ENCODE results near the gene HEBP1.

Gene HEBP1

DNA sequence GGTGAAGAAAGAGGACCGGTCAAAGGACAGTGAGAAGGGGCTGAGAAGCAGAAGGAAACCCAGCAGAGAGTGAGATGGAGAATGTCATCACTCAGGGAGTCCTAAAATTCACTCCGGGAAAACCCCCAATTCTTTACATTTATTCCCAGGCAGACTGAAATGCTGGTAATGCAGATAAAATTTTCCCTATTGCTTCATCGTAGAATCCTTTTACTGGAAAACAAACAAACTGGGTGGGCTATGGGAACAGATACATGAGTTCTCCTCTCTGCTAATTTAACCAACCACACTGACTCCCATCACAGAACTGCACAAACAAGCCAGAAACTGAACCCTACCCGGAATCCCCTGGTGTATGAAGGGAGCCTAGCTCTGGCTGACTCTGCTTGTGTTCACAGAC lies 20.9 kb downstream of the HEBP1 start:
- Histone ChIP-seq H3K4me3 (ENCODE audit: low read length) (no peak overlapping the region), H2AFZ (ENCODE audit: low read depth, low read length) (no peak overlapping the region), H3K9me3 (ENCODE audit: insufficient read depth, low read length) (no peaks in the 10 kb centered on the region), H3K4me2 (ENCODE audit: low read length) (no peak overlapping the region), H4K20me1 (ENCODE audit: insufficient read depth, low read length) (no peaks in the 10 kb centered on the region), H3K27ac (ENCODE audit: low read length) (no peak overlapping the region), H3K27me3 (ENCODE audit: low read depth, low read length) (peaks cover 13% of the 10 kb centered on the region), H3K79me2 (ENCODE audit: low read length) (no peaks in the 10 kb centered on the region), H3K4me1 (ENCODE audit: low read length) (no peaks in the 10 kb centered on the region), H3K36me3 (replicated peaks; ENCODE audit: low read depth, low read length) (no peaks in the 10 kb centered on the region), H3K9ac (ENCODE audit: low read length) (no peak overlapping the region)
- TF ChIP-seq, protein P1, sequence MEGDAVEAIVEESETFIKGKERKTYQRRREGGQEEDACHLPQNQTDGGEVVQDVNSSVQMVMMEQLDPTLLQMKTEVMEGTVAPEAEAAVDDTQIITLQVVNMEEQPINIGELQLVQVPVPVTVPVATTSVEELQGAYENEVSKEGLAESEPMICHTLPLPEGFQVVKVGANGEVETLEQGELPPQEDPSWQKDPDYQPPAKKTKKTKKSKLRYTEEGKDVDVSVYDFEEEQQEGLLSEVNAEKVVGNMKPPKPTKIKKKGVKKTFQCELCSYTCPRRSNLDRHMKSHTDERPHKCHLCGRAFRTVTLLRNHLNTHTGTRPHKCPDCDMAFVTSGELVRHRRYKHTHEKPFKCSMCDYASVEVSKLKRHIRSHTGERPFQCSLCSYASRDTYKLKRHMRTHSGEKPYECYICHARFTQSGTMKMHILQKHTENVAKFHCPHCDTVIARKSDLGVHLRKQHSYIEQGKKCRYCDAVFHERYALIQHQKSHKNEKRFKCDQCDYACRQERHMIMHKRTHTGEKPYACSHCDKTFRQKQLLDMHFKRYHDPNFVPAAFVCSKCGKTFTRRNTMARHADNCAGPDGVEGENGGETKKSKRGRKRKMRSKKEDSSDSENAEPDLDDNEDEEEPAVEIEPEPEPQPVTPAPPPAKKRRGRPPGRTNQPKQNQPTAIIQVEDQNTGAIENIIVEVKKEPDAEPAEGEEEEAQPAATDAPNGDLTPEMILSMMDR (IDR thresholded peaks at IDR 0.05; ENCODE audit: low read depth, low read length) = no peak
- no peak for TF ChIP-seq EZH2phosphoT487 (IDR thresholded peaks at IDR 0.05; ENCODE audit: low read depth)

DNA sequence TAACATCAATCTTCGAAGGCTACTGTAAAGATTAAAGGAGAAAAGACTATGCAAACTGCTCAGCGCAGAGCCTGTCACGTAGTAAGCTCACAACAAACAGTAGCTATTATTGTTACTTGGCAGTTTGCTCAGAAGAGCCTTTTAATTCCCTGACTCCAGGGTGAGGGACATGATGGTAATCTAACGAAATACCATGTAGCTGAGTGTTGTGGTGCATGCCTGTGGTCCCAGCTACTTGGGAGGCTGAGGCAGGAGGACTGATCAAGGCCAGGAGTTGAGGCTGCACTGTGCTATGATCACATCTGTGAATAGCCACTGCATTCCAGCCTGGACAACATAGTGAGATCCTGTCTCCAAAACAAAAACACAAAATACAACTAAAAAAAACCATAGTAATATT lies 22.8 kb downstream of the HEBP1 start:
- TF ChIP-seq, protein P1 (IDR thresholded peaks at IDR 0.05; ENCODE audit: low read depth, low read length) = no peak
- TF ChIP-seq EZH2phosphoT487 (IDR thresholded peaks at IDR 0.05; ENCODE audit: low read depth) = no peak
- Histone ChIP-seq H3K36me3 (replicated peaks; ENCODE audit: low read depth, low read length) (no peaks in the 10 kb centered on the region), H3K4me2 (ENCODE audit: low read length) (no peak overlapping the region), H4K20me1 (ENCODE audit: insufficient read depth, low read length) (no peaks in the 10 kb centered on the region), H3K27ac (ENCODE audit: low read length) (no peak overlapping the region), H3K9ac (ENCODE audit: low read length) (no peak overlapping the region), H3K79me2 (ENCODE audit: low read length) (no peaks in the 10 kb centered on the region), H2AFZ (ENCODE audit: low read depth, low read length) (no peak overlapping the region), H3K9me3 (ENCODE audit: insufficient read depth, low read length) (no peaks in the 10 kb centered on the region; the same call in 1 of the 2 replicates), H3K4me1 (ENCODE audit: low read length) (no peaks in the 10 kb centered on the region), H3K4me3 (ENCODE audit: low read length) (no peak overlapping the region), H3K27me3 (ENCODE audit: low read depth, low read length) (peaks cover 13% of the 10 kb centered on the region)

DNA sequence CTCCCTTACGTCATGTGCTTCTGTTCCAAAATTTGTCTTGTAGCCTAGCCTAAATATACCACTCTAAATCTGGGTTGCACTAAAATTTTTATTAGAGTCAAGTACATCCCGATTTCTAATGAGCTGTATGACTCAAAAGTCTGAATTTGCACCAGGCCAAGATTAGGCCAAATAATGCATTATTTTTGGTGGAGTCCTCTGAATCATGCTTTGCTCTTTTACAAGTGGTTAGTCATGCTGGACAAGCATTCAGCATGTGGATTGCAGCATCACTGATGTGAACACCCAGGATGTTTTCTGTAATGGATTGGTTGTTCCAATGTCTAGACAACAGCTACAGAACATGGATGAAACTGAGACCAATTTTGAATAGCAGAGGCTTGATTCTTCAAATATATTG lies 23.7 kb downstream of the HEBP1 start:
- Histone ChIP-seq H4K20me1 (ENCODE audit: insufficient read depth, low read length) (no peaks in the 10 kb centered on the region), H3K27ac (ENCODE audit: low read length) (no peak overlapping the region), H3K36me3 (replicated peaks; ENCODE audit: low read depth, low read length) (no peaks in the 10 kb centered on the region), H3K4me3 (ENCODE audit: low read length) (no peak overlapping the region), H3K9ac (ENCODE audit: low read length) (no peak overlapping the region), H2AFZ (ENCODE audit: low read depth, low read length) (no peak overlapping the region), H3K9me3 (ENCODE audit: insufficient read depth, low read length) (no peaks in the 10 kb centered on the region; the same call in 1 of the 2 replicates), H3K4me1 (ENCODE audit: low read length) (no peaks in the 10 kb centered on the region), H3K27me3 (ENCODE audit: low read depth, low read length) (peaks cover 13% of the 10 kb centered on the region), H3K79me2 (ENCODE audit: low read length) (no peaks in the 10 kb centered on the region), H3K4me2 (ENCODE audit: low read length) (no peak overlapping the region)
- no peak for TF ChIP-seq EZH2phosphoT487 (IDR thresholded peaks at IDR 0.05; ENCODE audit: low read depth)
- TF ChIP-seq, protein P1 (IDR thresholded peaks at IDR 0.05; ENCODE audit: low read depth, low read length) = no peak

DNA sequence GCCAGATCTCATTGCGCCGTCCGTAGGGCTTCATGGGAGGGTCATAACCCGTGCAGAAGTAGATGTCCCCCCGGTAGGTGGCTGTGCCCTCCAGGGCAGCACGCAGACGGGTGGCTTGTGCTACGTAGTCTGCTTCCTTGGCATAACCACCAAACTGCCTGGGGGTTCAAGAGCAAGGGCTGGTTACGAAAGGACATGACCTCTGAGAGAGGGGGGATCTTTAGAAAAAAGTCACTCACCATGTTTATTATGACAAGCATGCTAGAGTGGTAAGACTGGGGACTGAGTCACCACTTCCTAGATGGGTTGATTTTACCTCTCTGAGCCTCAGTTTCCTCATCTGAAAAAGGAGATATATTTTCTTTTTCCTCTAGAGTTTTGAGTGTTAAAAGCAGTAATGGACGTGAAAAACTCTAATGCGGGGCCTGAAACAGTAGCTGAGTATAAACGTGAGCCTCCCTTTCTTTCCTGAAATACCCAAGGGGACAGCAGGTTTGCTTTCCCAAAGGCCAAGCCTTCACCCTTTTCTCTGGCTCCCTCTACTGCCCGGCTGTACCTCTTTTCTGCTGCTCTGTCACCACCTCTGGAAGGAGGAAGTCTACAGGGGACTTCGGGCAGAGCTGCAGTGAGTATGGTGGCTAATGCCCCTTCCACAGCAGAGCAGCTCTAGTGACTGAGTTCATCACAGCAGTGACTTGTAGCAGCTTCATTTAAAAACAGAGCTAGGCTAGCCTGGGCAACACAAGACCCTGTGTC lies 24.6 kb downstream of the HEBP1 start:
- Histone ChIP-seq H3K36me3 (replicated peaks; ENCODE audit: low read depth, low read length) (no peaks in the 10 kb centered on the region), H3K27ac (ENCODE audit: low read length) (no peak overlapping the region)

More for the DNA sequence above, 24.6 kb downstream of the HEBP1 start:
- Histone ChIP-seq H4K20me1 (ENCODE audit: insufficient read depth, low read length) (no peaks in the 10 kb centered on the region), H3K4me2 (ENCODE audit: low read length) (peak overlapping the region; percentile 16), H3K79me2 (ENCODE audit: low read length) (no peaks in the 10 kb centered on the region), H2AFZ (ENCODE audit: low read depth, low read length) (no peak overlapping the region), H3K9ac (ENCODE audit: low read length) (no peak overlapping the region), H3K4me3 (ENCODE audit: low read length) (no peak overlapping the region), H3K4me1 (ENCODE audit: low read length) (no peaks in the 10 kb centered on the region), H3K9me3 (ENCODE audit: insufficient read depth, low read length) (no peaks in the 10 kb centered on the region; the same call in 1 of the 2 replicates), H3K27me3 (ENCODE audit: low read depth, low read length) (peaks cover 13% of the 10 kb centered on the region)
- TF ChIP-seq, protein P1 (IDR thresholded peaks at IDR 0.05; ENCODE audit: low read depth, low read length) = peak; percentile 65
- TF ChIP-seq EZH2phosphoT487 (IDR thresholded peaks at IDR 0.05; ENCODE audit: low read depth) = no peak

Measured in OCI-LY3 (cell line).